Chondrocyte (in vitro differentiated cells): ENCODE results near the gene IL1RL2. TPM values are rescaled to one million over a fixed set of nuclear protein-coding genes. Genes with fewer than 3 reads are reported as not detected.

Source experiments
- DNase-seq: peaks from one replicate; pipeline ENCODE4 v3.0.0; 2021; ENCODE audit warnings: mixed read lengths, low spot score
- H3K27ac Mint-ChIP-seq: one replicate; pipeline ENCODE4 v1.8.0; 2021; ENCODE audit warnings: mild to moderate bottlenecking, moderate library complexity, mixed read lengths; ENCODE audit not compliant: unreplicated experiment
- H3K27me3 Mint-ChIP-seq: 2 replicates; pipeline ENCODE4 v1.8.0; 2021; ENCODE audit warnings: low read depth, mixed read lengths
- H3K36me3 Mint-ChIP-seq: 2 replicates; pipeline ENCODE4 v1.8.0; 2021; ENCODE audit warnings: low read depth, mixed read lengths
- H3K4me1 Mint-ChIP-seq: 2 replicates; pipeline ENCODE4 v1.8.0; 2021; ENCODE audit warnings: low read depth, mild to moderate bottlenecking, mixed read lengths
- H3K4me3 Mint-ChIP-seq: one replicate; pipeline ENCODE4 v1.8.0; 2021; ENCODE audit warnings: mild to moderate bottlenecking, moderate library complexity, mixed read lengths; ENCODE audit not compliant: unreplicated experiment
- H3K9me3 Mint-ChIP-seq: 2 replicates; pipeline ENCODE4 v1.8.0; 2021; ENCODE audit warnings: low read depth, mixed read lengths
- total RNA-seq: library from RNA; stranded (reverse); gene quantifications from 3 replicates; pipeline ENCODE4 v1.2.1, GENCODE V29; 2021
- TF ChIP-seq, protein P1 (sequence below): fragments of 200-600 bp; sonication (generic); IDR thresholded peaks from 2 replicates; pipeline ENCODE4 v1.5.0; 2021; ENCODE audit warnings: antibody characterized with exemption, mild to moderate bottlenecking, moderate library complexity

IL1RL2 gene
- total RNA-seq, 1 donor from 2014 or later = 0.07 TPM

GRCh38 chr2:102194609-102195268, 7.9 kb downstream of the IL1RL2 start:
- H3K4me3 Mint-ChIP-seq = no peak overlapping the region
- H3K4me1 Mint-ChIP-seq = no peaks in the 10 kb centered on the region
- no peak overlapping the region for H3K27ac Mint-ChIP-seq
- peaks cover 2% of the 10 kb centered on the region for H3K27me3 Mint-ChIP-seq
- H3K9me3 Mint-ChIP-seq = no peaks in the 10 kb centered on the region
- peaks cover 3% of the 10 kb centered on the region for H3K36me3 Mint-ChIP-seq
- no peak for DNase-seq
- TF ChIP-seq, protein P1, sequence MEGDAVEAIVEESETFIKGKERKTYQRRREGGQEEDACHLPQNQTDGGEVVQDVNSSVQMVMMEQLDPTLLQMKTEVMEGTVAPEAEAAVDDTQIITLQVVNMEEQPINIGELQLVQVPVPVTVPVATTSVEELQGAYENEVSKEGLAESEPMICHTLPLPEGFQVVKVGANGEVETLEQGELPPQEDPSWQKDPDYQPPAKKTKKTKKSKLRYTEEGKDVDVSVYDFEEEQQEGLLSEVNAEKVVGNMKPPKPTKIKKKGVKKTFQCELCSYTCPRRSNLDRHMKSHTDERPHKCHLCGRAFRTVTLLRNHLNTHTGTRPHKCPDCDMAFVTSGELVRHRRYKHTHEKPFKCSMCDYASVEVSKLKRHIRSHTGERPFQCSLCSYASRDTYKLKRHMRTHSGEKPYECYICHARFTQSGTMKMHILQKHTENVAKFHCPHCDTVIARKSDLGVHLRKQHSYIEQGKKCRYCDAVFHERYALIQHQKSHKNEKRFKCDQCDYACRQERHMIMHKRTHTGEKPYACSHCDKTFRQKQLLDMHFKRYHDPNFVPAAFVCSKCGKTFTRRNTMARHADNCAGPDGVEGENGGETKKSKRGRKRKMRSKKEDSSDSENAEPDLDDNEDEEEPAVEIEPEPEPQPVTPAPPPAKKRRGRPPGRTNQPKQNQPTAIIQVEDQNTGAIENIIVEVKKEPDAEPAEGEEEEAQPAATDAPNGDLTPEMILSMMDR = no peak

GRCh38 chr2:102197389-102198137, 10.7 kb downstream of the IL1RL2 start:
- TF ChIP-seq, protein P1 = no peak
- Mint-ChIP-seq H3K4me1 (no peaks in the 10 kb centered on the region), H3K4me3 (no peak overlapping the region), H3K27ac (no peak overlapping the region), H3K27me3 (peaks cover 2% of the 10 kb centered on the region), H3K9me3 (no peaks in the 10 kb centered on the region), H3K36me3 (peaks cover 3% of the 10 kb centered on the region)
- DNase-seq = no peak

DNA sequence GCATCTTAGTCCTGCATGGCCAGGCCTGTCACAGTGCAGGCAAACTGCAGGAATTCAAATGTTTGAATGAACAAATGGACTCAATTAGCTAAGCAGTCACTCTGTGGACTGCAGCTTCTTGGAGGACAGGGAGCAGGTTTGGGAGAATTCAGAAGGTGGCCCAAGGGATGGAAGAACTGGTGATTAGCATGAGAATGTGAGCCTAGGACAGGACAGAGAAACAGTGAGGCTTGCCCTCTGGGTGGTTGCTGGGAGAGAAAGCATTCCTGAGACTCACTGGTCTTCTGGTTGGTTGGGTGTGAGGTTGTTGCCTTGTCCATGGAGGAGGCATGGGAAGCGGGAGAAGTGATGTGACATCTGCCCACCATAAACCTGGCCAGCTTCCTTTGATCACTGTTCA, 13.7 kb downstream of the IL1RL2 start:
- peaks cover 2% of the 10 kb centered on the region for H3K27me3 Mint-ChIP-seq
- H3K9me3 Mint-ChIP-seq = peaks cover 25% of the 10 kb centered on the region
- DNase-seq = no peak
- H3K4me3 Mint-ChIP-seq = no peak overlapping the region
- H3K36me3 Mint-ChIP-seq = peaks cover 15% of the 10 kb centered on the region
- H3K4me1 Mint-ChIP-seq = no peaks in the 10 kb centered on the region
- TF ChIP-seq, protein P1 = no peak
- H3K27ac Mint-ChIP-seq = no peak overlapping the region

- Mint-ChIP-seq H3K36me3 (peaks cover 15% of the 10 kb centered on the region), H3K27me3 (no peaks in the 10 kb centered on the region), H3K9me3 (peaks cover 31% of the 10 kb centered on the region), H3K27ac (no peak overlapping the region), H3K4me3 (no peak overlapping the region), H3K4me1 (no peaks in the 10 kb centered on the region)
- TF ChIP-seq, protein P1 = no peak
- no peak for DNase-seq
These were observed 17.8 kb downstream of the IL1RL2 start for GRCh38 chr2:102204638-102205037.

GRCh38 chr2:102206666-102207341, 20.0 kb downstream of the IL1RL2 start:
- Mint-ChIP-seq H3K27me3 (no peaks in the 10 kb centered on the region), H3K9me3 (peaks cover 31% of the 10 kb centered on the region), H3K4me1 (no peaks in the 10 kb centered on the region), H3K27ac (no peak overlapping the region), H3K36me3 (peaks cover 15% of the 10 kb centered on the region), H3K4me3 (no peak overlapping the region)
- TF ChIP-seq, protein P1 = no peak
- DNase-seq = no peak
